HG03342 (cell line): ENCODE data around the gene SNAPIN.

ENCODE experiments used
- ATAC-seq: cut with Tn5 transposase; IDR thresholded peaks from one replicate; pipeline ENCODE4 v1.9.1; 2021; ENCODE audit warnings: mild to moderate bottlenecking, moderate library complexity; ENCODE audit not compliant: unreplicated experiment

Gene SNAPIN

DNA sequence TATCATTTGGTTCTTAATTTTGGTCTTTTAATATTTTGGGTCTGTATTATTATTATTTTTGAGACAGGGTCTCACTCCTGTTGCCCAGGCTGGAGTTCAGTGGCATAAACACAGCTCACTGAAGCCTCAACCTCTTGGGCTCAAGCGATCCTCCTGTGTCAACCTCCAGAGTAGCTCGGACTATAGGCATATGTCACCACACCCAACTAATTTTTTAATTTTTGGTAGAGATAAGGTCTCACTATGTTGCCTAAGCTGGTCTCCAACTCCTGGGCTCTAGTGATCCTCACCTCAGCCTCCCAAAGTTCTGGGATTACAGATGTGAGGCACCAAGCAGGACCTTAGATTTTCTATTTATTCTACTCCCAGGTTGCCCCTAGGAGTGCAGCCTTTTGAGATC is 15.0 kb downstream of the SNAPIN start:
- no peak for ATAC-seq

DNA sequence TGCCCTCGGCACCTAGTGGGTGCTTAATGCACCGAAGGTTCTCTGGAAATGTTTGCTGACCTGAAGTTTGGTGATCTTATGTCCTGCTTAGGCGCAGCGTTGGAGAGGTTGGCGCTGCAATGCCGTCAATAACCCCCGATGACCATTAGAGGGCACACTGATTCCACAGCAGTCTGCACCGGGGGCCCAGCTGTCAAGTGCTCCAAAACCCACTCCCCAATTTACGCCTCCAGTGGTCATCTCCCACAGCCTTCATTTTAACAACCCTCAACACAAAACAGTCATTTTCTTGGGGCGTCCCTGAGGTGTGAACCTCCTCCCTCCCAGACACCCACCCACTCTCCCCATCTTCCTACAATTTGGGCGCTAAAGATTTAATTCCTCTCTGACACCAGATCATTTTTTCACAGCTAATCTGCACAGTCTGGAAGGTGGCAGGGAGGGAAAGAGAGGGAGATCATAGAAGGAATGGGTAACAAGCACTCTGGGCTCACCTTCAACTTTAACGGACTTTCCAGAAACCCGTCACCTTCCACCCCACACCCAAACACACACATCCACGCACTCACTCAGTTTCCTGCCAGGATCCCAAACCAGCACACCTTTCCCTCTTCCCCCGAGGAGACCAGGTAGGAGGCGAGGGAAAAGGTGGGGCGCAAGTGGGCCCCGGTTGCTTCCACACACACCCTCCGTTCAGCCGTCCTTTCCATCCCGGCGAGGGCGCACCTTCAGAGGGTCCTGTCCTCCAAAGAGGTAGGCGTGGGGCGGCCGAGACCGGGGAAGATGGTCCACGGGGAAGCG is 19.4 kb downstream of the SNAPIN start:
- ATAC-seq: no peak

DNA sequence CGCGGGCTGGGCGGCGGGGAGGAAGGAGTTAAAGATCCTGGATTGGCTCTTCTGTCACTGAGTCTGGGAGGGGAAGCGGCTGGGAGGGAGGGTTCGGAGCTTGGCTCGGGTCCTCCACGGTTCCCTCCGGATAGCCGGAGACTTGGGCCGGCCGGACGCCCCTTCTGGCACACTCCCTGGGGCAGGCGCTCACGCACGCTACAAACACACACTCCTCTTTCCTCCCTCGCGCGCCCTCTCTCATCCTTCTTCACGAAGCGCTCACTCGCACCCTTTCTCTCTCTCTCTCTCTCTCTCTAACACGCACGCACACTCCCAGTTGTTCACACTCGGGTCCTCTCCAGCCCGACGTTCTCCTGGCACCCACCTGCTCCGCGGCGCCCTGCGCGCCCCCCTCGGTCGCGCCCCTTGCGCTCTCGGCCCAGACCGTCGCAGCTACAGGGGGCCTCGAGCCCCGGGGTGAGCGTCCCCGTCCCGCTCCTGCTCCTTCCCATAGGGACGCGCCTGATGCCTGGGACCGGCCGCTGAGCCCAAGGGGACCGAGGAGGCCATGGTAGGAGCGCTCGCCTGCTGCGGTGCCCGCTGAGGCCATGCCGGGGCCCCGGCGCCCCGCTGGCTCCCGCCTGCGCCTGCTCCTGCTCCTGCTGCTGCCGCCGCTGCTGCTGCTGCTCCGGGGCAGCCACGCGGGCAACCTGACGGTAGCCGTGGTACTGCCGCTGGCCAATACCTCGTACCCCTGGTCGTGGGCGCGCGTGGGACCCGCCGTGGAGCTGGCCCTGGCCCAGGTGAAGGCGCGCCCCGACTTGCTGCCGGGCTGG is 20.2 kb downstream of the SNAPIN start, which contains the start of gene NPR1:
Gene NPR1, plus strand, starts transcription at position 170 of the 818 bp plus-strand sequence. Its CDS starts 421 bp downstream, at position 591.
- ATAC-seq: no peak

DNA sequence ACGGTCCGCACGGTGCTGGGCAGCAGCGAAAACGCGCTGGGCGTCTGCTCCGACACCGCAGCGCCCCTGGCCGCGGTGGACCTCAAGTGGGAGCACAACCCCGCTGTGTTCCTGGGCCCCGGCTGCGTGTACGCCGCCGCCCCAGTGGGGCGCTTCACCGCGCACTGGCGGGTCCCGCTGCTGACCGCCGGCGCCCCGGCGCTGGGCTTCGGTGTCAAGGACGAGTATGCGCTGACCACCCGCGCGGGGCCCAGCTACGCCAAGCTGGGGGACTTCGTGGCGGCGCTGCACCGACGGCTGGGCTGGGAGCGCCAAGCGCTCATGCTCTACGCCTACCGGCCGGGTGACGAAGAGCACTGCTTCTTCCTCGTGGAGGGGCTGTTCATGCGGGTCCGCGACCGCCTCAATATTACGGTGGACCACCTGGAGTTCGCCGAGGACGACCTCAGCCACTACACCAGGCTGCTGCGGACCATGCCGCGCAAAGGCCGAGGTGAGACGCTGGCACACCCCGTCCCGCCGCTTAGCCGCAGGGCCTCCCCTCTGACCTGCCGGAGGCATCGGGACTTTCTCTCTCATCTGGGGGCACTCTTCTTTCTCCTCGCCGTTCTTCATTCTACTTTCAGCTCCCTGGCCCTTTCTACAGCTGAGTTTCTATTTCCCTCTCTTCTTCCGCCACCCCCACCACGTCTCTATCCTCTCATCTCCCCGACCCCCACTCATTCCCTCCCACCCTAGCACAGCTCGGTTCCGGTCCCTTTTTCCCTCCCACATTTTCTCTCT is 21.0 kb downstream of the SNAPIN start:
- no peak for ATAC-seq

DNA sequence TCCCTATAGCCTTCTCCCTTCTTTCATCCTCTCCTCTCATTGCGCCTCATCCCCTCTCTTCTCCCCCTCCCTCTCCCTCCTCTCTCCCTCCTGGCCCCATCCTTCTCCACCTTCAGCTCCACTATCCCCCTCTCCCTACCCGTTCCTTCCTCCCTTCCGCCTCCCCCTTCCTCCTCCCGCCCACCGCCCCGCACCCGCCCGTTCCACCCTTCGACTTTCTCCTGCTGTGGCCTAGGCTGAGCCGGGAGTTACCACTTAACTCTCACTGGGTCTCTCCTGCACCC is 21.6 kb downstream of the SNAPIN start:
- no peak for ATAC-seq

DNA sequence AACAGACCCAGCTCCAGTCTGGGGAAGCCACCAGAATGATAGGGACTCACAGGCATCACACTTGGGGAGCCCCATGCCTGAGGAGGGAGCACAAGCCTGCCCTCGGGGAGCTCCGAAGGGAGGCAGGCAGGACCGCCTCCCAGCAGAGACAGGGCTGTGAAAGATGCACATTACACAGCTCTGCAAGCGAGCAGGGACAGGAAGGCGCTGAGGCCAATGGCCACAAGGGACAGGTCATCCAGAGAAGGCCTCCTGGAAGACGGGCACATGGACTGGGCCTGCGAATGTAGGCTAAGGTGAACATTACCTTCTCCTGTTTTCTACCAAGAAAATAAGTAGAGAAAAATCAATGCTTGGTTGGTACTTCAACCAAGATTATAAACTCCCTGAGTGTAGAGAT is 24.2 kb downstream of the SNAPIN start:
- ATAC-seq: no peak

DNA sequence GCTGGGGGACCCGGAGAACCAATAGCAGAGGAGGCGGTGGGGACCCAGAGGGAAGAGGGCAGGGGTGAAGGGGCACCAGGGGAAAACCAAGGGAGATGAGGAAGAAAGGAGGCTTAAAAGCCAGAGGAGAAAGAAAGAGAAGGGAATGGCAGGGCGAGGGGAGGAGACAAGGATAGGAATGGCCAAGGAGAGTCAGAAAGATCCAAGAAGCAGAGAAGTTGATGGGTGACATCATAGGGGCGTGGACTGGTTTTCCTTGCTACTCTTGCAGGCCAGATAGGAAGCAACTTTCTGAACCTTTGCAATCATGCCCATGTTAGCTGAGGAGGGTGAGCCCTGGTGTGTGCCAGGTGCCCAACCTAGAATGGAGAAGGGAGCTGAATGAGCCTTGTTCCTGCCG is 25.4 kb downstream of the SNAPIN start:
- ATAC-seq: no peak

DNA sequence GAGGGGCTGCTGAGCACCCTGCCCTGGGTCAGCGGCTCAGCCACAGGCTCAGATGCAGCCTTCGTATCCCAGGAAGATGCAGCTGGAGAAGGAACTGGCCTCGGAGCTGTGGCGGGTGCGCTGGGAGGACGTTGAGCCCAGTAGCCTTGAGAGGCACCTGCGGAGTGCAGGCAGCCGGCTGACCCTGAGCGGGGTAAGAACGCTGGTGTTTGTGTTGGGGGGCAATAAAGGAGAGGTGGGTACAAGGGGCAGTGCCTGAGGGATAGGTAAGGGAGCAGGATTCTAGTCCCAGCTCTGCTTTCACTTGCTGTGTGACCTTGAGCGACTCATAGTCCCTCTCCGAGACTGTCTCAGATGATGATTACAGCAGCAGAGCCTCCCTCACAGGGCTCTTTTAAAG is 26.4 kb downstream of the SNAPIN start:
- no peak for ATAC-seq

DNA sequence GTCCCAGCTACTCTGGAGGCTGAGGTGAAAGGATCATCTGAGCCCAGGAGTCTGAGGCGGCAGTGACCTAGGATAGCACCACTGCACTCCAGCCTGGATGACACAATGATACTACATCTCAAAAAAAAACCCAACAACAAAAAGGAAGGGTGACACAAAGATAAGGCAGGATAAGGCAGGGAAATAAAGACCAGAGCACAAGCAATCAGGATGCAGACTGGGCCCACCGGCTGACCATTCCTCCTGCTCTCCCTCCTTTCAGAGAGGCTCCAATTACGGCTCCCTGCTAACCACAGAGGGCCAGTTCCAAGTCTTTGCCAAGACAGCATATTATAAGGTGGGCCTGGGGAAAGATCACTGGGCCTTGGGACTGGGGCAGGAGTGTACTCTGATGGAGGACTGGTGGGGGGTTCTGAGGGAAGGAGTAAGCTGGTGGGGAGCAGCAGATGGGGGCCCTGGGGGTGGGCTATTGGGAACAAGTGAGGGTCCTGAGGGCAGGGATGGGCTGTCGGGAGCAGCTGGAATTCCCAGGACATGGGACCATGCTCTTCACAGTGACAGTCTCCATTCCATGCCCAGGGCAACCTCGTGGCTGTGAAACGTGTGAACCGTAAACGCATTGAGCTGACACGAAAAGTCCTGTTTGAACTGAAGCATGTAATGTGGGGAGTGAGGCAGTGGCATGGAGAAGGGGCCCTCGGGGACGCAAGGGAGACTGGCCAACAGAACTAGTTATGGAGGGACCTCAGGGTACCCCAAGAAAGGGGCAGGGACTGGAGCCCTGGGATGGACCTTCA is 27.2 kb downstream of the SNAPIN start:
- ATAC-seq: no peak

DNA sequence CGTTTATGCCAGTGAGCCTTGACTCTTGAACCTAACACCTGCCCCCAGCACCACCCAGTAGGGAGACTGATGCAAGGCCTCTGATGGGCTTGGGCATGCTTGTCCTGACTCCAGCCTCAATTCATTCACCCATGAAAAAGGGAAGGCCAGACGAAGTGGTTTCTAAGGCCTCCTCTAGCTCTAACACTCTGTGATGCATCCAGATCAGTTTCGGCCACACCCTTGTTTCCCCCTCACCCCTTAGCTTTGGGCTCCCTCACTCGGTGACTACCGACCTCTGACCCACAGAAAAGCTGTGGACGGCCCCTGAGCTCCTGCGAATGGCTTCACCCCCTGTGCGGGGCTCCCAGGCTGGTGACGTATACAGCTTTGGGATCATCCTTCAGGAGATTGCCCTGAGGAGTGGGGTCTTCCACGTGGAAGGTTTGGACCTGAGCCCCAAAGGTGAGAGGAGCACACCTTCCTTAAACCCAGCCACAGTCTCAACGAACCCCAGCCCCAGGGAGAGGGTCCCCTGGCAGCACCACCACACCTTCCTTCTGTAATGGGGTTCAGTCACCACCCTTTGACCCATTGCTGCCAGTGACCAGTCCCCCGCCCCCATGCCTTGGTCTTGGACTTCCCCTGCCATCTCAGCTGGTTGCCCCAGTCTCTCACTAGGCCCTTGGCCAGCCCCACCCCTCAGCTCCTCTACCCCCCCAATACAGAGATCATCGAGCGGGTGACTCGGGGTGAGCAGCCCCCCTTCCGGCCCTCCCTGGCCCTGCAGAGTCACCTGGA is 29.0 kb downstream of the SNAPIN start:
- ATAC-seq: no peak

DNA sequence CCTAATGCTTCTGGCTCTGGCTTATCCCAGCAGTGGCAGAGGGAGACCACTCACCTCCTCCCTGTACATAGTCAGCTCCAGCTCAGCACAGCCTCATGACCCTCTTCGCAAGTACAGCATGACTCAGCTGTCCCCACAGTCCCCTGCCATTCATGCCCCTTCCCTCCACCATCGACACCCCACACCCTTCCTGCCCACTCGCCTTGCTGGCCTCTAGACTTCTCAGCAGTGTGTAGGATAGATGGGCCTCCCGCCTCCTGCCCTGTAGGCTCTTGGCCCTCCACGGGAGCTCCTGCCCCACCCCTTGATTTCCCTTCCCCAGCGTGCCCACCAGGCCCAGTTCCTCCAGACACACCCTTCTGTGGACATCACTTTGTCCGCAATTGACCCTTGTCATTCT is 29.8 kb downstream of the SNAPIN start:
- ATAC-seq: no peak

DNA sequence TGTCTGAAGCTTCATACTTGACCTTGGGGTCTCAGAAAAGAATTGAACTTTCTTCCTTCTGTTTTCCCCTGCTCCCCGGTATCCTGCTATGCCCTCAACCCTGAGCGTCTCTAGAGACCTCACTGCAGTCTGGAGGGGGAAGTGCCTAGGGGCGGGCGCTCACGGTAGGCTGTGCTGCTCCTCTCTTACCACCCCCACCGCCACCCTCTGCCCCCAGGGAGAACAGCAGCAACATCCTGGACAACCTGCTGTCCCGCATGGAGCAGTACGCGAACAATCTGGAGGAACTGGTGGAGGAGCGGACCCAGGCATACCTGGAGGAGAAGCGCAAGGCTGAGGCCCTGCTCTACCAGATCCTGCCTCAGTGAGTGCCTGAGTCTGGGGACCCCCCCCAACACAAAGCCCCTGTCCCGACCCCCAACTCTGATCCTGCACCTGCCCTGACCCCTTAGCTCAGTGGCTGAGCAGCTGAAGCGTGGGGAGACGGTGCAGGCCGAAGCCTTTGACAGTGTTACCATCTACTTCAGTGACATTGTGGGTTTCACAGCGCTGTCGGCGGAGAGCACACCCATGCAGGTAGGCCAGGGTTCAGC is 30.3 kb downstream of the SNAPIN start:
- no peak for ATAC-seq

DNA sequence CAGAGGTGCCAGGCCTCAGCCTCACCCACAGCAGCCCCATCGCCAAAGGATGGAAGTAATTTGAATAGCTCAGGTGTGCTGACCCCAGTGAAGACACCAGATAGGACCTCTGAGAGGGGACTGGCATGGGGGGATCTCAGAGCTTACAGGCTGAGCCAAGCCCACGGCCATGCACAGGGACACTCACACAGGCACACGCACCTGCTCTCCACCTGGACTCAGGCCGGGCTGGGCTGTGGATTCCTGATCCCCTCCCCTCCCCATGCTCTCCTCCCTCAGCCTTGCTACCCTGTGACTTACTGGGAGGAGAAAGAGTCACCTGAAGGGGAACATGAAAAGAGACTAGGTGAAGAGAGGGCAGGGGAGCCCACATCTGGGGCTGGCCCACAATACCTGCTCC is 35.0 kb downstream of the SNAPIN start:
- ATAC-seq: no peak

DNA sequence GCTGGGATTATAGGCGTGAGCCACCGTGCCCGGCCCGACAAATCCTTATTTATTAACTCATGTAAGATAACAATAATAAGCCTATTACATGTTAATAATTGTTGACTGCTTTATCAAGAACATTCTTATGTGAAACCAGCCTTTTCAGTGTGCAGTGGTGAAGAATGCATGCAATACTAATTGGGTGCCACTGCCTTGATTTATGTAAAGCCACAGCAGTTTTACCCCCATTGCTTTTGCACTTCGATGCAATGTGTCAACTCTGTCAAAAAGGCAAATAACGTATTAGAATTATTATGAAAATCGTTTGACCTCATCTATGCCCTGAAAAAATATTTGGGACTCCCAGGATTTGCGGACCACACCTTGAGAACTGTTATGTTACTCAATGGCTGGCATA is 38.2 kb downstream of the SNAPIN start:
- ATAC-seq: no peak

DNA sequence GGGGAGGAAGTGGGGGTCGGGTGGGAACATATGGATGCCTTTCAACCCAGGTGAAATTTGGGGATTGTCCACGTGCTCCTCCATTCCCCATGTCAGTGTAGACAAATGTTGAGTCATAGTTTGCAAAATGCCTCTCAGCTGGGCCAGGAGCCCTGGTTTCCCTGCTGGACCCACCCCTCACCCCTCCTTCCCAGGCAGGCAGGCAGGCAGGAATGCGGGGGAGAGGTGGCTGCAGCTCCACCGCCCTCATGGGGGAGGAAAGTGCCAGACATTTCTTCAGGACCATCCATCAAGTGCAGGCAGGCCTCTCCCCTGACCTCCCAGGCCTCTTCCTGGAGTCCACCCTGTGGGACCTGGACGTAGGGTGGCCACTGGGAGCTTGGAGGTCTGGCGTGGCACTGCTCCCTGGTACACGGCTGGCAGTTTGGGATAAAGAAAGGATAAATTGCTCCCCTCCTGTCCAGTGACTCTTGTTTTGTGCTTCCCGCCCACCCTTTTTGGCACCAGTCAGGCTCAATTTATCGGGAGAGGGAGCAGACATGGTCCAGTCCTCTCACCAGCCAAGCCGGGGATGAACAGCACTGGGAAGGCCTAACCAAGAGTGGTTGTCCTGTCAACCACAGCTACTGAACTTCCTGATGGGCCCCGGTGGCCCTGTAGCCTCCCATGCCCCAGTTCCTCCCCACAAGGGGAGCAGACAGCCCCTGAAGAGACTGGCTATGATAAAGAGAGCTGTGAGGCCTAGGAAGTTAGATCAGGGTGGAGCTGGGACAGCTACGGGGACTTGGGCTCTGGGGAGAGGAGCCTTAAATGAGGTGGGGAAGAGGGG is 38.9 kb downstream of the SNAPIN start:
- no peak for ATAC-seq

DNA sequence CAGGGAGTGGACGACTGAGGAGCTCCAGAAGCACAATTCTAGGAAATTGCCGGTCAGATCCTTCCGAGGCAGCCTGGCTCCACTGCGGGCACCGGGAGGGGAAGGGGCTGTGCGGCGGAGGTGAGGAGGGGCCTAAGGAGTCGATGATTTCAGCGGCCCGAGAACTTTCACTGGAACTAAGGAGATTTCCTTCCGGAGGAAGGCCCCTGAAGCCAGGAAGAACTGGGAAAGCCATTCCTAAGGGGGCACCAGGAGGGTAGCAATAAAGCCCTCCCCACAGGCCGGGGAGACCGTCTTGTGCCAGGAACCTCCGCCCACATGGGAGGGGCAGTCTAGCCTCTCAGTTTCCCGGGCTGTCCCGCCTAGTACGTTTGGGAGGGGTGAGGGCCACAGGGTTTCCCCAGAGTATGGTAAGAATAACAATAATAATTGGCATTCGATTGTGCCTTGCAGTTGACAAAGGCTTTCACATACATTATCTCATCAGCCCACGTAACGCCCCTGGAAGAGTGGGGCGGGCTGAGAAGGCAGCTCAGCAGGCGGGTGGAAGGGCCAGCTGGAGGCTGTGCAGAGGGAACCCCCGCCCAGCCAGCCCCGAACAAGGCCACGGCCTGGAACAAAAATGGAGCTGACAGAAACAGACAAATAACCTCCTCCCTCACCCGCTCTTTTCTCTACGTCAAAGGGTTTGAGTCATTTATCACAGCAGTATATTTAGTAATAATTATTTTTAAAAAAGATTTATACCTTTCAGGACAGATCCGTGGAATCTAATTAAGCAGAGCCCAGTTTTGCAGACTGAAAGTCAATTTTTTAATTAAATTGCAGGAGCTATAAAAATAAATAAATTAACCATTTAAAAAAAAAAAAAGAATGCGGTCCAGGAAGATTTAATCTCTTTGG is 39.8 kb downstream of the SNAPIN start:
- ATAC-seq: no peak

DNA sequence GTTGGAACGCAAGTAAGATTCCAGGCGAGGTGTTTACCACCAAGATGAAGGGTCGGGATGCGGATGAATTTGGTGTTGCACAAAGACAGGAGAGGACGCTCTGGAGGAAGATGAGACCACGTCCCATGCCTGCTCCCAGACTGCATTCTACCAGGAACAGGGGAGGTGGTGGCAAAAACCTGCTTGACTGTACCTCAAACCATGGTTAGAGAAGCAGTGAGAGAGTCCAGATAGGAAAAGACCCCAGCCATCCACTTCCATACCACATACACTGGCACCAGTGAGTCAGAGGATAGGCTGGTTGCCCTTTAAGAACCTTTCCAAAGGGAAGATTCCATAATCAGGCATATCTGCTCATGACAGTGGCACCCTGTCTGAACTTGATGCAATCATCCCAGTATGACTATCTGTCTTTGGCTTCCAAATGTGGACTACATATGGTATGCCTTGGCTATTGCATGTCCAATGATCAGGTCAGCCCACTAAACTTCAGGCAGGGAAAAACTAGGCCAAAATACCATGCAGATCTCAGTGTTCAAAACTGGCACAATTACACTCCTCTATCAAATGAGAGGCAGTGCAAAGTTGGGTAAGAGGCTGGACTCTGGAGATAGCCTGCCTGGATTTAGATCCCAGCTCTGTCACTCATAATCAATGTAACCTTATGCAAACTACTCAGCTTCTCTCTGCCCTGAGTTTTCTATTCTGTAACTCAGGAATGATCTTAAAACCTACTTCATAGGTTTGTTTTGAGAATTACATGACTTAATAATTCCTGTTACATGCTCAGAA is 40.6 kb downstream of the SNAPIN start:
- no peak for ATAC-seq
